ENCODE data around the gene WNT3A. TPM values are rescaled to one million over a fixed set of nuclear protein-coding genes. Genes with fewer than 3 reads are reported as not detected.
A peak's percentile ranks its signal among the peaks of the same experiment; 100 is the strongest.

Gene WNT3A
- total and polyA plus RNA-seq, 3 donors from 2014 or later: 0.08 to 0.19 (median 0.13) TPM

DNA sequence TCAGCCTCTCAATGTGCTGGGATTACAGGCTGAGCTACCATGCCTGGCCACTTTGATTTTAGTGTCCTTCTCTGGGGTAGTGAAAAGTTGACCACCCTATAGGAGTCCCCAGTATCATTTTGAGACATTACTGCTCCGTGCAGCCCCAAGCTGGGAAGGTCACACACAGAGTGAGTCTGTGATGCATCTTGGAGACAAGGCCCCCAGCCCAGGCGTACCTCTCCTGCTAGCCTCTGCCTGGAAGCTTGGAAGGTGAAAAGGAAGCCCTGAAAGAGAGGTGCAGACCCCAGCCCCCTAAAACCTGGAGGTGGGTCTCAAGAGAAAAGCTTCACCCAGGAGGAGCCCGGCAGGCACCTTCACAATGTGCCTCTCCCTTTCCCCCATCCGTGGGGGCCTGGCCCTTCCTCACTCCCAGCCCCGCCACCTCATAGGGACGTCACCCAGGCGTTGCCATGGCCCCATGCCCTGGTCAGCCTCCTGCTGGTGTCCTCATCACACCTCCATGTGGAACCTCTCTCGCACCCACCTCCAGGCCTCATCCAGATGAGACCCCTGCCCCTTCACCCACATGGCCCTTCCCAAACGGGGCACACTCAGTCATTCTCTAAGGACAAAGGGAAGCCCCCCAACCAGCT, 70.1 kb downstream of the WNT3A start:
- TF ChIP-seq POLR2A (IDR thresholded peaks at IDR 0.05): no peak
- TF ChIP-seq, protein P1, sequence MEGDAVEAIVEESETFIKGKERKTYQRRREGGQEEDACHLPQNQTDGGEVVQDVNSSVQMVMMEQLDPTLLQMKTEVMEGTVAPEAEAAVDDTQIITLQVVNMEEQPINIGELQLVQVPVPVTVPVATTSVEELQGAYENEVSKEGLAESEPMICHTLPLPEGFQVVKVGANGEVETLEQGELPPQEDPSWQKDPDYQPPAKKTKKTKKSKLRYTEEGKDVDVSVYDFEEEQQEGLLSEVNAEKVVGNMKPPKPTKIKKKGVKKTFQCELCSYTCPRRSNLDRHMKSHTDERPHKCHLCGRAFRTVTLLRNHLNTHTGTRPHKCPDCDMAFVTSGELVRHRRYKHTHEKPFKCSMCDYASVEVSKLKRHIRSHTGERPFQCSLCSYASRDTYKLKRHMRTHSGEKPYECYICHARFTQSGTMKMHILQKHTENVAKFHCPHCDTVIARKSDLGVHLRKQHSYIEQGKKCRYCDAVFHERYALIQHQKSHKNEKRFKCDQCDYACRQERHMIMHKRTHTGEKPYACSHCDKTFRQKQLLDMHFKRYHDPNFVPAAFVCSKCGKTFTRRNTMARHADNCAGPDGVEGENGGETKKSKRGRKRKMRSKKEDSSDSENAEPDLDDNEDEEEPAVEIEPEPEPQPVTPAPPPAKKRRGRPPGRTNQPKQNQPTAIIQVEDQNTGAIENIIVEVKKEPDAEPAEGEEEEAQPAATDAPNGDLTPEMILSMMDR (IDR thresholded peaks at IDR 0.05): no peak
- Histone ChIP-seq H3K9me3 (no peaks in the 10 kb centered on the region), H3K36me3 (ENCODE audit: low read depth, missing control alignments) (no peaks in the 10 kb centered on the region), H3K4me3 (no peak overlapping the region), H3K27me3 (no peaks in the 10 kb centered on the region), H3K27ac (no peak overlapping the region), H3K4me1 (peaks cover 9% of the 10 kb centered on the region)
- intact Hi-C loops (cut with DNase I; ENCODE audit: low total_unique reads): no loop called here
- 75 to 79% methylated on average over 9 of the region's 9 CpGs for WGBS, 2 donors
- DNase-seq: no peak

DNA sequence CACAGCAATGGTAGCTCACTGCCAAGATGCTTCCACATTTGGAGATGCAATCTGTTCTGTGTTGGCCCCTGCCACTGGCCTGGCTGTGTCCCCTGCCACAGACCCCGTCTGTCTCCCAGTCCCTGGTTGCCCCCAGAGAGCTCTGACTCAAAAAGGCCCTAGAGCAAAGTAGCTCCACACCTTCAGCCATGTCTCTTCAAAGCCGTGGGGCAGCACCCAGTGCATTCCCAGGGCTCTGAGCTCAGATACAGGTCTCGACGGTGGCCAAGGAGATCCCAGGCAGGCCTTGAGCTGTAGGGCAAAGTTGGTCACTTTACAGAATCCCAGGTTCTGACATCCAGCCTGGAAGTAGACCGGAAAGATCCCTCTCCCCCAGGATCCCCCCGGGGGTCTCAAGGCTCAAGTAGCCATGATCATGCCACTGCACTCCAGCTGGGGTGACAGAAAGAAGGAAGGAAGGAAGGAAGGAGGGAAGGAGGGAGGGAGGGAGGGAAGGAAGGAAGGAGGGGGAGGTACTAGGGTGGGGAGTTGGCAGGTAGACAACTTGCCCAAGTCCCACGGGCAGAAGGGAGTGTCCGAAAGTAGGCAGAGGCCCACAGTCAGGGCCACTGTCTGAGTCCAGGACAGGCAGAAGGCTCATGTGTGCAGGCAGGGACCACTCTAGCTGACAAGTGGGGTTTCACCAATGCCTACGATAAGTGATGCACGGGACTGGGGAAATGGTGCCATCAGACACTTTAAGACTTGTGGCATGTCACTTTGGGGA, 71.0 kb downstream of the WNT3A start:
- 79 to 80% methylated on average over 9 to 10 of the region's 10 CpGs for WGBS, 2 donors

DNA sequence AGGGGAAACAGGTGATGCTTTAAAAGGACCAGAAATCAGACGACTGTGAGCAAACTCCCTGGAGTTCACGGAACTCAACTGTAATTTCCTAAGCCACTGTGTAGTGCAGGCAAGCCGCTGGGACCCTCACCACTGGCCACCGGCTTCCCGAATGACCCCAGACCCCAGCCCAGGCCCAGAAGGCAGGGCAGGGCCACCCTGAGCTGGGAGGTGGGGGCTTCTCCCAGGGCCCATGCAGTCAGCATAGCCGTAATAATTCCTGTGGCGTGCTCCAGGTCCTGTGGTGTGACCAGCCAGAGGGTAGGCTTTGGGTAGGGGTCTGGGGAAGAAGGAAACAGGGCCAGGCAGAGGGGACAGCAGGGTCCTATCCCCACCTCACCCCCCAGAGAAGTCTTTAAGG, 72.2 kb downstream of the WNT3A start:
- no peak overlapping the region for H3K4me3 ChIP-seq
- no peak overlapping the region for H3K27ac ChIP-seq
- H3K27me3 ChIP-seq: no peaks in the 10 kb centered on the region
- no peak for DNase-seq
- no peaks in the 10 kb centered on the region for H3K36me3 ChIP-seq (ENCODE audit: low read depth, missing control alignments)
- no peaks in the 10 kb centered on the region for H3K9me3 ChIP-seq
- intact Hi-C loops (cut with DNase I; ENCODE audit: low total_unique reads): no loop called here
- H3K4me1 ChIP-seq: peaks cover 9% of the 10 kb centered on the region
- no peak for TF ChIP-seq POLR2A (IDR thresholded peaks at IDR 0.05)
- WGBS, 2 donors: 73 to 89% methylated on average over 2 to 7 of the region's 7 CpGs

More for the DNA sequence above, 71.0 kb downstream of the WNT3A start:
- no peaks in the 10 kb centered on the region for H3K27me3 ChIP-seq
- TF ChIP-seq, protein P1 (IDR thresholded peaks at IDR 0.05): no peak
- no peak for TF ChIP-seq POLR2A (IDR thresholded peaks at IDR 0.05)
- intact Hi-C loops (cut with DNase I; ENCODE audit: low total_unique reads): no loop called here
- H3K27ac ChIP-seq: no peak overlapping the region
- DNase-seq: no peak
- H3K4me3 ChIP-seq: no peak overlapping the region
- H3K9me3 ChIP-seq: no peaks in the 10 kb centered on the region
- no peaks in the 10 kb centered on the region for H3K36me3 ChIP-seq (ENCODE audit: low read depth, missing control alignments)
- H3K4me1 ChIP-seq: peaks cover 9% of the 10 kb centered on the region

DNA sequence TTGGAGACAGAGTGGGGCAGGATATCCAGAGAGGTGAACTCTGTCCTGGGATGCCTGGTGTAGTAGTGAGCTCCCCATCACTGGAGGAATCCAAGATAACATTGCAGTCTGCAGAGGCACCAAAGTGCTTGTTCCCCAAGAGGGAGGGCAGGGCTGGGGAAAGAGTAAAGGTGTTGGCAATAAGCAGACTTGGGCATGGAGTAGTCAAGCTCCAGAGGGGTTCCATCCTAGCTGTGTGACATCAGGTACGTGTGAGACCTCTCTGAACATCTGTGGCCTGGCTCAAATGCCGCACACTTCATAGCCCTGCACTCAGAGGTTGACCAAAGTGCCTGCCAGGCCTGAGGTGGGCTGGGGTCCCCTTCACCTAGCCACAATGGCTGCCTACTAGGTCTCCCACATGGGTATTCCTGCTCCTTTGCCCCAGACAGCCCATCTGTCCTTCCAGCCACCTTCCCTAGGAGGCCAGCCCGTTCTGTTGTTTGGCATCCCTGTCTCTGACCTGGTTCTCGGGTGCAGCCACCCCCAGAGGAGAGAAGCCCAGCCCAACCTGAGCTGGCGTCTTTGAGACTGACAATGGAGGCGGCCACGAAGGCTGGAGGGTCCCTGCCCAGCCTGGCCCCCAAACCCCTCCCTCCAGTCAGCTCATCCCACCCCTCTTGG, 72.9 kb downstream of the WNT3A start:
- intact Hi-C loops (cut with DNase I; ENCODE audit: low total_unique reads): no loop called here
- Histone ChIP-seq H3K27me3 (no peaks in the 10 kb centered on the region), H3K27ac (no peak overlapping the region), H3K4me3 (no peak overlapping the region), H3K9me3 (no peaks in the 10 kb centered on the region), H3K4me1 (peaks cover 17% of the 10 kb centered on the region), H3K36me3 (ENCODE audit: low read depth, missing control alignments) (no peaks in the 10 kb centered on the region)
- TF ChIP-seq POLR2A (IDR thresholded peaks at IDR 0.05): no peak
- TF ChIP-seq, protein P1 (IDR thresholded peaks at IDR 0.05): no peak
- 83 to 92% methylated on average over 1 to 7 of the region's 7 CpGs for whole genome bisulfite sequencing, 2 donors
- DNase-seq: no peak

DNA sequence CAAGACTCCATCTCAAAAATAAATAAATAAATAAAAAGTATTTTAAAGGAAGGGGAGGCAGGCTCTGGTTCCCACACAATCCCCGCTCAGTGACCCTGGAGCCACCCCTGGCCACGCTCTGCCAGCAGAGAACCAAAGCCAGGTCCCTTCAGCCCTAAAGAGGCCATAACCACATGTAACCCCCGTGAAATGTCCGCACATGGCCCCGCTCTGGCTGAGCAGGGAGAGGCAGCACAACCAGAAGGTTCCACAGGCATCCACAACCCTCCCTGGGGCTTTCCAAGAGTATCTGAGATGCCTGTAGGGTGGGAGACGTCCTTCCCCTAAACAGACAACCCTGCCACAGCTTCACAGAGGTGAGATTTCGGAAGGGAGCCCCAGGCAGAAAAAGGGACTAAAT, 74.3 kb downstream of the WNT3A start:
- 64 to 73% methylated on average over 2 to 7 of the region's 7 CpGs for WGBS, 2 donors
- Histone ChIP-seq H3K4me1 (peaks cover 31% of the 10 kb centered on the region), H3K4me3 (peak overlapping the region in 1 of 2 donors; percentile 100), H3K36me3 (ENCODE audit: low read depth, missing control alignments) (no peaks in the 10 kb centered on the region), H3K27me3 (no peaks in the 10 kb centered on the region), H3K27ac (no peak overlapping the region), H3K9me3 (no peaks in the 10 kb centered on the region)
- no peak for DNase-seq
- TF ChIP-seq, protein P1 (IDR thresholded peaks at IDR 0.05): no peak
- no peak for TF ChIP-seq POLR2A (IDR thresholded peaks at IDR 0.05)
- intact Hi-C loops (cut with DNase I; ENCODE audit: low total_unique reads): no loop called here
